NCI-H128 (cell line): Measurements from ENCODE around the gene KLHL2.
"Not testable (repeated sequence)": the region's sequence is repeated elsewhere in the genome, so short reads cannot be mapped to it uniquely, and the experiment has no call there.

ENCODE experiments used
- DNase-seq: peaks from one replicate; lab custom pipeline; 2025; ENCODE audit not compliant: unreplicated experiment; lab: John Stamatoyannopoulos, UW

The KLHL2 gene

DNA sequence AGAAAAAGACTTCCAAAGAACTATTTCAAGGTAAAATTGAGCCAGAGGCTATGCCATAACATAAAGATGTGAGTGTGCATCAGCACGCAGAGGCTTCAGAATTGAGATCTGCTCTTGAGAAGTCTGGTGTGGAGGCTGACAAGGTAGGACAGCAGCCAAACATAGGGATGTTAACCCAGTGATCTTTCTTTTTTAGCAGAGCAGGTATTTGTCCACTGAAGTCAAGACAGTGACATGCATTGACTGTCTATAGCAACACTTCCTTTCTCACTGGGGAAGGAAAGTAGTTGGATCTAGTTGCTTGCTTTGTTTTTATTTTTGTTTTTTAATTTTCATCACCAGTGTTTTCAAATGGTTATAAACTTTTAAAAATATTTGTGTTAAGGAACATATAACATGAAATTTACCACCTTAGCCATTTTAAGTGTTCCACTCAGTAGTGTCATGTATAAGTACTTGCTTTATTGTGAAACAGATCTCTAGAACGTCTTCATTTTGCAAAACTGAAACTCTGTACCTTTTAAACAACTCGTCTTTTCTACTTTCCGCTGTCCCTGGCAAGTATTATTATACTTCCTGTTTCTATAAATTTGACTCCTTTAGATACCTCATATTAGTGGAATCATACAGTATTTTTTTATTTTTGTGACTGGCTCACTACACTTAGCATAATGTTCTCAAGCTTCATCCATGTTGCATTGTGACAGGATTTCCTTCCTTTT, 79.4 kb downstream of the KLHL2 start:
- not testable (repeated sequence) for DNase-seq

DNA sequence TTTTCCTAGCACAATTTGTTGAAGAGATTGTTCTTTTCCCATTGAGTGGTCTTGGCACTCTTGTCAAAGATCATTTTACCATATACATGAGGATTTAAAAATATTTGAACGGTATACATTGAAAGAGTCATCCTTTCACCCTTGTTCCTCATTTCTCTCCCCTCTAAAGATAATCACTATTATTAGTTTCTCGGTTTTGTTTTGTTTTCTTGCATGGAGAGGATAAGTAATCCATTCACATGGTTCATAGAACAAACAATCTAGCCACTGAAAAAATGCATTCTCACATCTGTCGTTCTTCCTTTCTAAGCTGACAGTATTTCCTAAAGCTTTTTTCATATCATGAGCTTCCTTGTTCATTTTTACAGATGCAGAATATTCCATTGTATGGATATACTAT, 80.9 kb downstream of the KLHL2 start:
- DNase-seq = no peak

DNA sequence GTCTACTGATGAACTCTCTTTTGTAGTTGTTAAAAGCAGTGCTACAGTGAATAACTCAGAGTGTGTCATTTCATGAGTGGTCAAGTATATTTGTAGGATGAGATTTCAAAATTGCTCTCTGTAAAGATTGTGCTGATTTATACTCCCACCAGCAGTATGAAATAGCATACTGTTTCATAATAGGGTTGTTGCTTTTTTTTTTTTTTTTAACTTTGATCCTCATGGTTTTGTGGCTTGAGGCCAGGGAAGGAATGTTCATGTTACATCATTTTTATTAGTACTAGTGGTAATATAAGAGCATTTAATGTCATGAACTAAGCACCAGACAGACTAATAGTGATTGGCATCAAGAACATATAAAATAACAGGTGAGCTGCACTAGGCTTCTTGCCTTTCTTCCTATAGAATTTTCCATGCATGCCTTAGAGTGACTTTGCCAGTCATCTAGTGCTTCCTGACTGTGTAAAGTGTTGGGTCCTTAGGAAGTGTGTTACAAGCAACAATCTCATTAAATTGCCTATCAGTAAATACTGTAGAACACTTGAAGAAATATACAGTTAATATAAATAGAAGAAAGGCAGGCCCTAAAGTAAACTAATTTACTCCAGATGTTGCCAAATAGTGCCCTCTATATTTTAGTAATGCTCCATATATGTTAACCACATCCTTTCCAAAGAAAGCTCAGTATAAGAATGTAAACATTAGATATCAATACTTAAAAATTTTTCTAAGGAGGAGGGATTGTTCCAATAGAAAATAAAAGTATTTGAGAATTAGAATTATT, 81.5 kb downstream of the KLHL2 start:
- DNase-seq = no peak

DNA sequence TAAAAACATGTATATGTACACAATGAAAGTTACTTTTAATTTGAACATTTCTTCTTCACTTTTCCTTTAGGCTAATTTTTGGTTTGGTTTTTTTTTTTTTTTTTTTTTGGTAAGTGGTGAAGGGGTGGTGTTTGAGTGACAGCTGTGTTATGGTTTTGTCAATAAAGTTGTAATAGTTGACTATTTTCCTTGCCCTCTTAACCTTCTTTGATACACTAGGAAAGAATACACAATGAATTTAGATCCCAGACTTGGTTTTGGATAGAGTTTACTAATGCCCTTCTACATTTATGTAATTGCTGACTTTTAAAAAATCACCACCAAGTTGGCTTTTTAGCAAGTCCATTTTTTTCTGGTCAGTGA, 82.0 kb downstream of the KLHL2 start:
- no peak for DNase-seq

DNA sequence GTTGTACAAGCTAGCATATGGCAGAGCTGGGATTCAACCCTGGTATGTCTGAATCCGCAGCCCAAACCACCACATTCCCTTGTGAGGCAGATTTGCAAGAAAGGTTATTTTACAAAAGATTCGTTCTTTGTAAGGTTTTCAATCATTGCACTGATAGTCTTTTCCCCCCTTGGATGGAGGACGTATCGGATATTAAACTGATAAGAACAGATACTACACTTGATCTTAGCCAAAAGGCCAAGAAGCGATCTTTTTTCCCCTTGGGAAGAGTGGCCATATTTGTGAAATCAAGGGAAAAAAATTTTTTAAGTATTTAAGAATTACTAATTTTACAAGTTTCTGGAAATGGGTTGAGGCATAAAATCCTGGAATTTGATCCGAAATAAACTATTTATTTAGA, 85.7 kb downstream of the KLHL2 start:
- DNase-seq = no peak

DNA sequence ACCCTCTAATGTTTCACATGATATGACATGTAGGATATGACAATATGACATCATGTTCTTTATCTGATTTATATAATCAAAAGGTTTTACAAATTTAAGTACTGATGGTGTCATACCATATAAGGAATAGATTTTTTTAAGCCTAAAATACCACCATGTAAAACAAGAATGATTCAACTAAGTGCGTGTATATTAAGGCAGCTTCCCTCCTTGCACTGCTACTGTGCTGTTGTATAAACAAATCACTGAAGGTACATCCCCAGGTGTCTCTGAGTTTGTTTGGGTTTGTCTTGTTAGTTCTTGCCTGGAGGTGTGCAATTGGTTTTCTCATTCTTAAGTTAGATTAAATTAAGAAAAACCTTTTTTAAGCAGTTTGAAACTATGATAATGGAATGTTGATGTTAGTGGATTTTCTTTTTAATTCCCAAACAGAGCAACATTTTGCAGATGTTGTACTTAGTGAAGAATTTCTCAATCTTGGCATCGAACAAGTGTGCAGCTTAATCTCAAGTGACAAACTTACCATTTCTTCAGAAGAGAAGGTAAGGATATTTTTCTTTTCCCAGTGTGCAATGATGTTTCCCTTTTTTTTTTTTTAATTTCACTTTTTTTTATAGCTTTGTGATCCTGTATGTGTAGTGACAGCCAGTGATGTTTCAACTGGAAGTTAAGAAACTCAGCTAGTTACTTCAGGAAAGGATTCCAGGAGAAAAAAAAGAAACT, 86.7 kb downstream of the KLHL2 start:
- DNase-seq = no peak

DNA sequence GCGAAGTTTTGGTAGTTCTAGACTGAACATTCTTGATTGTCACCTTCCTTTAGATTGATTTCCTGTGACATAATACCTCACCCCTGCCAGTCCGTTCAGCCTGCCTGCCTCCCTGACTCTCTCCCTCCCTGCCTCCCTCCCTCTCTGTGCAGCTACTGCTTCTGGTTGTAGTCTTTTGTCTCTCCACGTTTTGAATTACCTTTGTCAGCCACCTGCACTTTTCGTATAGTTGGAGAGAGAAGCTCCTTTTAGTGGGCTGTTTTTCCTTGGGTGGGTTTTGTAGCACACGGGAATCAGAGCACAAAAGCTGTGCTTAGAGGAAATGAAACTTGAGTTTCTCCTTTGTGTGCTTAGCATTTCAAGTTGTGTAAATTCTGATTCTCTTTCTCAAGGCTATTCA, 87.5 kb downstream of the KLHL2 start:
- no peak for DNase-seq

DNA sequence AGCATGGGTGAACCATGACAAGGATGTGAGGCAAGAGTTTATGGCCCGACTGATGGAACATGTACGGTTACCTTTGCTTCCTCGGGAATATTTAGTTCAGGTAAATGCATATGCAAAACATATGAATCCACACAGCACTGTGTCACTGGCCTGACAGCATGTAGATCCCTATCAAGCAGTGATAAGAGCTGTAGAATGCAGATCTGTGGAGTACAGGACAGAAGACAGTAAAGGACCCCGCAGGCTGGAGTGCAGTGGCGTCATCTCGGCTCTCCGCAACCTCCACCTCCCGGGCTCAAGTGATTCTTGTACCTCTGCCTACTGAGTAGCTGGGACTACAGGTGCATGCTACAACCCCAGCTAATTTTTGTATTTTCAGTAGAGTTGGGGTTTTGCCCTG, 90.3 kb downstream of the KLHL2 start:
- no peak for DNase-seq

DNA sequence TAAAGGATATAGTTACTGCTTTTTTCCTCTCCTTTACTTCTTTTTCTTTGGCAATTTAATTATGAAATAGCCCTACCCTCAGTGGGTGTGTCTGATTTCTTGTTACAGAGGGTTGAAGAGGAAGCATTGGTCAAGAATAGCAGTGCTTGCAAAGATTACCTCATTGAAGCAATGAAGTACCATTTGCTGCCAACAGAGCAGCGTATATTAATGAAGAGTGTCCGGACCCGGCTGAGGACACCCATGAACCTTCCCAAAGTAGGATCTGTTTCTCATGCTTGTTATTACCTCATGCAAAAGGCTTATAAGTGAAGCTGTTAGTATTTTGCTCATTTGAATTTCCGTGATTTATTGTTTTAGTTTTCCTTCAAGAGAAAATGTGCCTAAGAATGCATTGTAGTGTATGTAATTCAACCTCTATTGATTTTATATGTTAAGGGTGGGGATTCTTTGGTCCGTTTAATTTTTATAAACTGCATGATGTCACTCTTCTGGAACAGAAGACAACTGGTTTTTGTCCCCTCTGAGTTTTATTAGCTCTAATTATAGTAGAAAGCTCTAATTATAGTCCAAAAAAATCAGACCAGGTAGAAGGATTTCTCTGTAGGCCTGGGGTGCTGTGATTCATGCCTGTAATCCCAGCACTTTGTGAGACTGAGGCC, 92.2 kb downstream of the KLHL2 start:
- no peak for DNase-seq

DNA sequence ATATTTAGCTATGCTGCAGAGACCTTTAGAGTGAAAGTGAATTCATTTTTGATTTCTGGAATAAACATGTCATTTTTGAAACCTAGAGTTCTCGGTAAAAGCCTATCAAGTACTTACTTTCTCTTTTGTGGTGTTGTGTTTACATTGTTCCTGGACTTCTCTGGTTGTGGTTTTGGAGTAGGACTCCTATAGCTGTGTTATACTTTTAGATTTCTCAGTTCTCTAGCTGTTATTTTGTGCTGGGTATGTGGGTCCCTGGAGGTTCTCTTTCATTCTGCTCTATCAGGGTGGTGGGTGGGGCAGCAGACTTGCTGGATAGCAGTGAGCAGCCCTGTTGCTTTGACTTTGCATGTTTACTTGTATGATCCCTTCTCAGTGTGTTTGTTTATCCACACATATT, 94.5 kb downstream of the KLHL2 start:
- DNase-seq = no peak

DNA sequence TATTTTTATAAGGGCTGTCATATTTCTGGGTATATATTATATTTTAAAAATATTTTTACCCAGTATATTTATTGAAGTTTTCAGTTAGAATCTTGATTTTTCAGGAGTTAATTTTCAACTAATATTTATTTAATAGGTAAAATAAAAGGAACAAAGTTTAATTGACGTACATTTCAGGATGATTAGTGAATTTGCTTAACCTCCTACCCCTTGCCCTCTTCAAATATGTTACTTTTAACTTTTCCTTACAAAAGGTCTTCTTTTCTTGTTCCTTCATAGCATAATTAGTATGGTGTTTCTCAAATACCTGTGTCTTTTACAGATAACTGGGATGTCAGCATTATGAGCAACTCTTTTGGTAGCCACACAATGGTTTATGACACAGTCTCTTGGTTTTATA, 95.3 kb downstream of the KLHL2 start:
- DNase-seq = no peak

DNA sequence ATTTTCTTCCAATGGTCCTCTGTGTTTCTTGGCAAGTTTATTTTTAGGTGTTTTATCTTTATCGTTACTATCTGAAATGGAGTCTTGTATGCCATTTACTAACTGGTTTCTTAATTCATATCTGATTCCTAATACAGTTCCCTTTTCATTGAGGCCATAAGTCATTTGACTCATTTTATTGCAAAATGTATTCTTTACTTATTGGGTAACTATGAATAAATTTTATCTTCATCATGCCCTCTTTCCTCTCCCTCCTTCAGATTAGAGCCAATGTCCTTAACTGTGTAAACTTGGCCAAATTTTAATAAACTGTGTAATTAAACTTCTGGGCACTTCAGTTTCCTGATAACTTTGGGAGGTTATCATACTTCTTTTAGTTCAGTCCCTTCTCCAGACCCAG, 100.8 kb downstream of the KLHL2 start:
- DNase-seq = no peak

DNA sequence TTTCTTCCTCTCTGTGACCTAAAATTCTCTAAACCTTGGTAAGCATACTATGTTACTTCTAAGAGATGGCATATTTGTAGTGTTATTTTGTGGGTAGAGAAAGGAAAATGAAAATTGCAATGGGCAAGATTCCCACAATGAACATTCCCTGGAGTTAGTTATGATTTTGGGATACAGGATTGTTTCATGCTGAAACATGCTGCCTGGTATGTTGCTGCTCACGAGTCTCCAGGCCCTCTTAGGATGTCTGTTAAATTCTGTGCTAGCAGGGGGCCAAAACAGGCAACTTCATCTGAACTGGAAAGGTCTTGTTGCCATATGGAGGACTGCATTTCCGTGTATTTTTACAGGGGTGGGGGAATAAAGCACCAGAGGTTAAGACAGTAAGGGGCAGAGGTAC, 101.2 kb downstream of the KLHL2 start:
- no peak for DNase-seq

DNA sequence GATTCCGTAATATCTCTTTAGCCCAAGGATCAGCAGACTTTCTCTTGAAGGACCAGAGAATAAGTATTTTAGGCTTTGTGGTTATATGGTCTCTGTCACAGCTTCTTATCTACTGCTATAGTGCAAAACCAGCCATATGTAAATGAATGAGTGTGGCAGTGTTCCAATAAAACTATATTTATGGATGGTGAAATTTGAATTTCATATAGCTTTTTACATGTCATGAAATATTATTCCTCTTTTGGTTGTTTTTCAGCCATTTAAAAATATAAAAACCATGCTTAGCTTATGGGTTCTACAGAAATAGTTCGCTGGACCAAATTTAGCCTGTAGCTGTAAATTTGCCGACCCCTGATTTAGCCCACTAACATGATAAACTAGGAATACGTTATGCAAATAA, 102.1 kb downstream of the KLHL2 start:
- no peak for DNase-seq

DNA sequence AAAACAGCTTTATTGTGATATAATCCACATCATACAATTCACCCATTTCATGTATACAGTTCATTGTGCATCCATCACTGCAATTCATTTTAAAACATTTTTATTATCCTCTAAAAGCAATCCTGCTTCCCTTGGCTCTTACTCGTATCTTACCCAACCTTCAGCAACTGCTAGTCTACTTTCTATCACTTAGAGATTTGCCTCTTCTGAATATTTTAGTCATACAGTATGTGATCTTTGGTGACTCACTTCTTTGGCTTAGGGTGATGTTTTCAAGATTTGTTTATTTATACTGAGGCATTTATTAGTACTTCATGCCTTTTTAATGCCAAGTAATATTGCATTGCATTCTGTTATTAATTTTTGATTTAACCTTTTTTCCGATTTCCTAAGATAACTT, 105.1 kb downstream of the KLHL2 start:
- DNase-seq = no peak

DNA sequence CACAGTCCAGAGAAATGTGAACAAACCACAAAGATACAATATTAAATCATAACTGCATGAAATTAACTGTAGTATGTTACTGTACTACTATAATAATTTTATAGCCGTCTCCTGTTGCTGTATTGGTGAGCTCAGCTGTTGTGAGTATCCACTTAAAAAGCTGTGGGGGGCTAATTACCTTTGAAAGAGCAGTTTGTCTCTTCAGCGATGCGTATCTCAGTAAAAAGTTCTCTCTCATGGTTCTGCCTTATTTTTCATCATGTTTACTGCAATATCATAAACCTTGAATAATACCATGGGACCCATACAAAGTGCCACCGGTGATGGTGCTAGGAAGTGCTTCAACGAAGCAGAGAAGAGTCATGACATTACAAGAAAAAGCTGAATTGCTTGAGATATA, 111.7 kb downstream of the KLHL2 start:
- no peak for DNase-seq

DNA sequence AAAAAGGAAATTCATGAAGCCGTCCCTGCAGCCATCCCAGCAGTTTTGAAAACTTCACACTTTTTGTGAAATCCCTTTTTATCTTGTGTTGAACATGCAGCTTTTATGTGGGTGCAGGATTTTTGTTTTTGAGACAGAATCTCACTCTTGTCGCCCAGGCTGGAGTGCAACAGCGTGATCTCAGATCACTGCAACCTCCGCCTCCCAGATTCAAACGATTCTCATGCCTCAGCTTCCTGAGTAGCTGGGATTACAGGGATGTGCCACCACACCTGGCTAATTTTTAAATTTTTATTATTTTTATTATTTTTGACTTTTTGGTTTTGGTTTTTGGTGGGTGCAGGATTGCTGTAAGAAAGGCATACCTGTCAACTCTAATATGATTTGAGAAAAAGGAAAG, 112.1 kb downstream of the KLHL2 start:
- DNase-seq = no peak

DNA sequence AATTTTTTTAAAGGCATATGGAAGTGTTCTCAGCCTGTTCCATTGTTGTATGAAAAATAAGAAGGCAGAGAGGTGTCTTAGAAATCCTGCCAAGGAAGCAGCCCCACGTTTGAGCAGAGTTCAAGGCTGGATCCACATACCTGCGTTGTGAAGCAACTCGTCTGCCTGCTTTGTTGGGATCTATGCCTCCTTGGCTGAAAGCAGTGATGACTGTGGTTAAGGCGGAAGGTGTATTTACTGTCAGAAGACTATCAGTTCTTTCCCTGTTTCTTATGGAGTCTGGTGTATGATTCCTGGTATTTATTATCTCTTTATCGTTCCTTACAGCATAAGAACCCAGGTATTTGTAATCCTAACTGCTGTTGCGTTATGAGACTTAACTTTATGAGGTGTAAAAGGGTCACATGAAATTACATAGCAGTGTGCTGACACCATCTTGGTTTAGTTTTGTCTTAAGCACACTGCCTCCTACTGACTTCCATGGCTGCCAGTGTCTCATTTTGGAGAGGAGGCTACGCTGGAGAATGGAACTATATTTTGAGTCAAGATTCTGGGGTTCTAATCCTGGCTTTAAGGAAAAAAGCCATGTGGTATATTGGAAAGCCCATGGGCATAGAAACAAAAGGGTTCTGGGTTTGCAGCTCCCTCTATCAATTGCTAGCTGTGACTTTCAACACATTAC, 117.0 kb downstream of the KLHL2 start:
- no peak for DNase-seq

DNA sequence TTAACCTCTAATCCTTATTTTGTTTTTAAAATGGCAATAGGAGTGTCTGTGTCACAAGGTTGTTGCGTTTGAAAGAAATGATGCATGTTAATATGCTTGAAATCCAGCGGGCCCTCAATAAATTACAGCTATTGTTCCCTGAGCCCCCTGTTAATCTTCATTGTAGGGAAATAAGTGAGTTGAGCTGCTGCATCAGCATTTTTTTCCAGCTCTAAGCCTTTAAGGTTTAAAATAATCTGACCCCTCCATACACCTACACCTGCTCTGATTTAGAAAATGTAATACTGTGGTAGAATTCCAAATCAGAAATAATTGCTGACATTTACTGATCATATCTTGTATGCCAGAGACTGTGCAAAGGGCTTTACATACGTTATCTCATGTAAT, 117.5 kb downstream of the KLHL2 start:
- DNase-seq = no peak

DNA sequence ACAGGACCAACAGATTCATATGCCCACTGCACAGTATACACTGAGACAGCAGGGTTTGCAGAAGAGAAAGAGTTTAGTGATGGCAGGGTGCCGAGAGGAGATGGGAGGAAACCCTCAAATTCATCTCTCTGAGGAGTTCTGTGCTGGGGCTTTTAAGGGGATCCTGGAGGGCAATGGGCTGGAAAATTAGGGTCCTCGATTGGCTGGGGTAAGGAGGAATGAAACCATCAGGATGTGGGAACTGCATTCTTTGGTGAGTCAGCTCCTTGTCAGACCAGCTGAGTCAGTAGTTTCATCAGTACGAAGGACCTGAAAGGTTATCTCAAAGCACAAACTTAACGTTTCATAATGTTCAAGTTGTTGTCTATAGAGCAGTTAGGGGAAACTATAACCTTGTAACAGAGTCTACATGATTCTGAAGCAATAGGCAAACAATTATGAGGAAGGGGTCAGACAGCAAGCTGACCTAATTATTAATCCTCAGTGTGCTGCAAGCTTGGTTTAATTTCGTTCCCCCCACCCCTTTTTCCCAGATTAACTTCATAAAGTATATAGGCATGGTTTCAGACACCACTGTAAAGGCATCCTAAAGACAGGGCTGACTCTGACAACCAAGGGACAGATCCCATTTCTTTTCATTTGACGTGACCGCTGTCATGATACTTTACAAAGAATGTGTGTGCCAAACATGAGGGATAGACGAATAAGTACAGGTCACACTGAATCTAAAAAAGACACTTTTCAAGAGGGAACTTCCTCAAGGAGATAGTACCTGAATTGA, 118.6 kb downstream of the KLHL2 start:
- DNase-seq = no peak
